ENCODE data around the gene PRRC1.
A peak's percentile ranks its signal among the peaks of the same experiment; 100 is the strongest.

DNA sequence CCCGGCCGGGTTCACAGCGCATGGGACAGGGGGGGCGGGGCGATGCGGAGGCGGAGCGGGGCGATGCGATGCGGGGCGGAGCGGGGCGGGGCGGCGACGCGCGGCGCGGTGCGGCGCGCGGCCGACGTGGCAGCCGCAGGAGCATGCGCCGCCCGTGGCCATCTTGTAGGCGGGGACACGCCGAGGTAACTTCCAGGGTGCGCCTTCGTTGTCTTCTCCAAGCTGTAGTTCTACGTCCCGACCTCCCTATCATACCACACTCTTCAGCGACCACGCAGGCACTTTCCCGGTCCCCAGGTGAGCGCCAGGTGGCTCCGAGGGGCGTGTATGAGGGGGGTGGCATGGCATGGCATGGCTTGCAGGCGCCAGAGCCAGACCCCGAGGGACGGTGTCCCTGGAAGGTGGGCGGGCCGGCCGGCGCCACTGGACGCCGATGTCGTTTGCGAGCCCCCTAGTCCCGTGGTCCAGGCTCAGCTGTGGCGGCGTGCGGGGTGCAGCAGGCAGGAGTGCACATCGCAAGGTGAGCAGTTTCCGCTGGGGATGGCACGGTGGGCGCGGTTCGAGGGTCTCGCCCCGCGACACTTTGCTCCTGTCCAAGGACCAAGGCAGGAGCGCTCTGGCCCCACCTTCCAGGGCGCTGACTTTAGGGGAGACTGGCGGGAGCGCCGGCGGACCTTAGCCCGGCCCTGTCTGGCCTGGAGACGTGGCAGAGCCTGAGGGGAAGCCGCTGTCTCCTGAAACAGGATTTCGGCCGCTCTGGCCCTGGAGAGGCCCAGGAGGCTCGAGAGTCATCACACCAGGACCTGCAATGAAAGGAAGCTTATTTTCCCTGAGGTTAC, at the start of gene PRRC1:
- TF ChIP-seq, protein P1, sequence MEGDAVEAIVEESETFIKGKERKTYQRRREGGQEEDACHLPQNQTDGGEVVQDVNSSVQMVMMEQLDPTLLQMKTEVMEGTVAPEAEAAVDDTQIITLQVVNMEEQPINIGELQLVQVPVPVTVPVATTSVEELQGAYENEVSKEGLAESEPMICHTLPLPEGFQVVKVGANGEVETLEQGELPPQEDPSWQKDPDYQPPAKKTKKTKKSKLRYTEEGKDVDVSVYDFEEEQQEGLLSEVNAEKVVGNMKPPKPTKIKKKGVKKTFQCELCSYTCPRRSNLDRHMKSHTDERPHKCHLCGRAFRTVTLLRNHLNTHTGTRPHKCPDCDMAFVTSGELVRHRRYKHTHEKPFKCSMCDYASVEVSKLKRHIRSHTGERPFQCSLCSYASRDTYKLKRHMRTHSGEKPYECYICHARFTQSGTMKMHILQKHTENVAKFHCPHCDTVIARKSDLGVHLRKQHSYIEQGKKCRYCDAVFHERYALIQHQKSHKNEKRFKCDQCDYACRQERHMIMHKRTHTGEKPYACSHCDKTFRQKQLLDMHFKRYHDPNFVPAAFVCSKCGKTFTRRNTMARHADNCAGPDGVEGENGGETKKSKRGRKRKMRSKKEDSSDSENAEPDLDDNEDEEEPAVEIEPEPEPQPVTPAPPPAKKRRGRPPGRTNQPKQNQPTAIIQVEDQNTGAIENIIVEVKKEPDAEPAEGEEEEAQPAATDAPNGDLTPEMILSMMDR (IDR thresholded peaks at IDR 0.05), result no peak
- peak; percentile 59 to 63 for TF ChIP-seq POLR2A (IDR thresholded peaks at IDR 0.05)
- peak; percentile 69 for TF ChIP-seq POLR2AphosphoS5 (IDR thresholded peaks at IDR 0.05)

Data from gastroesophageal sphincter (tissue), 3 donors.